ENCODE results near the gene SRGAP1. TPM values are rescaled to one million over a fixed set of nuclear protein-coding genes. Genes with fewer than 3 reads are reported as not detected.

Gene SRGAP1
- total and polyA plus RNA-seq, 2 experiments from 2014 or later = 13.0 to 29.4 TPM

DNA sequence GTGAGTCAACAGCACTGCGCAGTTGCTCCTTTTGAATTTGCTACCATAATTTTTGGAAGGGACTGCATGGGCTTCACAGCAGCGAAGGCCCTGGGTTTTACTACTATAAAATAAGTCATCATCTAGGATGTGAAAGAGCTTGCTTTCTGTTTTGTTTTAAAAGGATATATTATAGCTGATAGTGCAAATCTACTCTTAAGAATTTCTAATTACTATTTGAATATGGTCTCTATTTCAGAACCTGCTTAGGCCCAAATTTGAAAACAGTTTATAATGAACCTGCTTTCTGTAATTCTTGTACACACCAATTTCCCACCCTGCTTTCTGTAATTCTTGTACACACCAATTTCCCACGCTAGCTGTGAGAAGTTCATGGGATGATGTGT is 73.0 kb downstream of the SRGAP1 start:
- peak overlapping the region; percentile 96 for H3K27ac ChIP-seq
- WGBS, 2 experiments (ENCODE audit: low coverage in 1 of 2, low lambda C conversion rate in 2 of 2, missing lambda C conversion rate in 2 of 2) = 89 to 94% methylated on average over 3 of the region's 3 CpGs
- TF ChIP-seq EZH2phosphoT487 (IDR thresholded peaks at IDR 0.05; ENCODE audit: insufficient read depth, low read depth) = no peak
- no peak for TF ChIP-seq EZH2 (IDR thresholded peaks at IDR 0.05; ENCODE audit: insufficient read depth, poor library complexity, severe bottlenecking)
- H3K27me3 ChIP-seq (replicated peaks; ENCODE audit: insufficient read depth) = no peaks in the 10 kb centered on the region
- H3K79me2 ChIP-seq (ENCODE audit: insufficient read depth) = peaks cover 83% of the 10 kb centered on the region
- peak overlapping the region; percentile 51 for H3K4me3 ChIP-seq
- no peak overlapping the region for H2AFZ ChIP-seq
- DNase-seq = no peak
- no peaks in the 10 kb centered on the region for H3K9me3 ChIP-seq (ENCODE audit: low read depth)
- no peaks in the 10 kb centered on the region for H3K36me3 ChIP-seq (ENCODE audit: low read depth)
- peak overlapping the region; percentile 77 for H3K9ac ChIP-seq
- peaks cover 75% of the 10 kb centered on the region for H3F3A ChIP-seq (ENCODE audit: insufficient read depth)
- H4K20me1 ChIP-seq (ENCODE audit: insufficient read depth) = no peaks in the 10 kb centered on the region
- no peaks in the 10 kb centered on the region for H3K9me2 ChIP-seq (ENCODE audit: insufficient read depth)
- in situ Hi-C loops (cut with MboI) = no loop called here
- peaks cover 69% of the 10 kb centered on the region for H3K4me1 ChIP-seq (ENCODE audit: insufficient read depth)
- peak overlapping the region; percentile 81 for H3K4me2 ChIP-seq (ENCODE audit: unreplicated experiment)

DNA sequence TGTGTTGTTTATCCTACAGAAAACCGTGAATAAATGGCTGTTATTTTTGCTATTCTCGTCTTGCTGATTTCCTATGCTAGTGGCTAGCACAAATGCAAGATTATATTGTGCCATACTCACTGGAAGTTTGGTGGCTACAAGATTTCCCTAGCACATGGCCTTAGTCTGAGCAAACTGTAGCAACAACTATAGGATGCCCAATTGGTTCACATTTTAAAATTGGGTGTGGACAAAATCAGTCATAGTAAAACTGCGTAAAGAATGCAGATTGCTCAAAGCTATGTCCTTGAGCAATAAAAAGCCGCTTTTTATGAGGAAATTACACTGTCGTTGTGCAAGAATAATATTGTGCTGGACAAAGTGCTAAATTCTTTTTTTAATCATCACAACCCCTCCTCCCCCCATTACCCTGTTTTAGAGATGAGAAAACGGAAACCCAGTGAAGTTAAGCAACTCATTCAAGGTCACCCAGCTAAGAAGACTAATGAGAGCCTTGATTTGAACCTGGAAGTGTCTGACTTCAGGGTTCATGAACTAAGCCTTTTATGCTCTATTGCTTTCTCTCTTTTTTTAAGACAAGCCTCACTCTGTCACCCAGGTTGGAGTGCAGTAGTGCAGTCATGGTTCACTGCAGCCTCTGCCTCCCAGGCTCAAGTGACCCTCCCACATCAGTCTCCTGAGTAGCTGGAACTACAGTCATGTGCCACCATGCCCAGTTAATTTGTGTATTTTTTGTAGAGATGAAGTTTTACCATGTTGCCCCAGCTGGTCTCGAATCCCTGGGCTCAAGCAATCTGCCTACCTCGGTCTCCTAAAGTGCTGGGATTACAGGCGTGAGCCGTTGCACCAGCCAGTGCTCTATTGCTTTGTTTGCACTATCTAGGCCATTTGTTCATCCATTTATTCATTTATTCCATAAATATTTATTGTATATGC is 73.6 kb downstream of the SRGAP1 start:
- no peaks in the 10 kb centered on the region for H3K27me3 ChIP-seq (replicated peaks; ENCODE audit: insufficient read depth)
- H3K4me1 ChIP-seq (ENCODE audit: insufficient read depth) = peaks cover 75% of the 10 kb centered on the region
- 20 to 21% methylated on average over 10 of the region's 10 CpGs for WGBS, 2 experiments (ENCODE audit: low coverage in 1 of 2, low lambda C conversion rate in 2 of 2, missing lambda C conversion rate in 2 of 2)
- peak overlapping the region; percentile 51 for H3K4me3 ChIP-seq
- DNase-seq = peak; percentile 96
- H3K9me3 ChIP-seq (ENCODE audit: low read depth) = no peaks in the 10 kb centered on the region
- peak overlapping the region; percentile 77 for H3K9ac ChIP-seq
- H3K36me3 ChIP-seq (ENCODE audit: low read depth) = no peaks in the 10 kb centered on the region
- peak overlapping the region; percentile 96 for H3K27ac ChIP-seq
- peaks cover 81% of the 10 kb centered on the region for H3F3A ChIP-seq (ENCODE audit: insufficient read depth)
- H3K9me2 ChIP-seq (ENCODE audit: insufficient read depth) = no peaks in the 10 kb centered on the region
- H4K20me1 ChIP-seq (ENCODE audit: insufficient read depth) = no peaks in the 10 kb centered on the region
- in situ Hi-C loops (cut with MboI) = no loop called here
- peaks cover 83% of the 10 kb centered on the region for H3K79me2 ChIP-seq (ENCODE audit: insufficient read depth)
- H3K4me2 ChIP-seq (ENCODE audit: unreplicated experiment) = peak overlapping the region; percentile 81
- TF ChIP-seq EZH2 (IDR thresholded peaks at IDR 0.05; ENCODE audit: insufficient read depth, poor library complexity, severe bottlenecking) (no peak), EZH2phosphoT487 (IDR thresholded peaks at IDR 0.05; ENCODE audit: insufficient read depth, low read depth) (peak; percentile 94)
- H2AFZ ChIP-seq = no peak overlapping the region

DNA sequence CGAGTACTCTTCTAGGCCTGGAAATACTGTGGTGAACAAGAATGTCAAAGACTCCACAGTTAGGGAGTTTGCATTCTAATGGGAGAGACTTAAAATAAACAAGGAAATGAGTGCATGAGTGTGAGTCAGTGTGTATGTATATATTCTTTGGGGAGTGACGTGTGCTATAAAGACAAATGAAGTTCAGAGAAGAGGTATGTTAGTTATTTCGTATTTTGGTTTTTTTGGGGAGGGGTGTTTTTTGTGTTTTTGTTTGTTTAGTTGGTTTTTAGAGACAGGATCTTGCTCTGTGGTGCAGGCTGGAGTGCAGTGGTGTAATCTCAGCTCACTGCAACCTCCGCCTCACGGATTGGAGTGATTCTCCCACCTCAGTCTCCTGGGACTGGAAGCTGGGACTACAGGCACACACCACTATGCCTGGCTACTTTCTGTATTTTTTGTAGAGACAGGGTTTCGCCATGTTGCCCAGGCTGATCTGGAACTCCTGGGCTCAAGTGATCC is 74.3 kb downstream of the SRGAP1 start:
- in situ Hi-C loops (cut with MboI) = no loop called here
- no peaks in the 10 kb centered on the region for H3K9me2 ChIP-seq (ENCODE audit: insufficient read depth)
- H3K9me3 ChIP-seq (ENCODE audit: low read depth) = no peaks in the 10 kb centered on the region
- peak overlapping the region; percentile 96 for H3K27ac ChIP-seq
- peaks cover 88% of the 10 kb centered on the region for H3F3A ChIP-seq (ENCODE audit: insufficient read depth)
- peaks cover 83% of the 10 kb centered on the region for H3K4me1 ChIP-seq (ENCODE audit: insufficient read depth)
- no peaks in the 10 kb centered on the region for H4K20me1 ChIP-seq (ENCODE audit: insufficient read depth)
- no peak overlapping the region for H2AFZ ChIP-seq
- peaks cover 83% of the 10 kb centered on the region for H3K79me2 ChIP-seq (ENCODE audit: insufficient read depth)
- peak overlapping the region; percentile 55 for H3K4me2 ChIP-seq (ENCODE audit: unreplicated experiment)
- DNase-seq = peak; percentile 85
- no peaks in the 10 kb centered on the region for H3K36me3 ChIP-seq (ENCODE audit: low read depth)
- H3K4me3 ChIP-seq = peak overlapping the region; percentile 33
- H3K9ac ChIP-seq = peak overlapping the region; percentile 68
- TF ChIP-seq EZH2phosphoT487 (IDR thresholded peaks at IDR 0.05; ENCODE audit: insufficient read depth, low read depth) = no peak
- TF ChIP-seq EZH2 (IDR thresholded peaks at IDR 0.05; ENCODE audit: insufficient read depth, poor library complexity, severe bottlenecking) = no peak
- no peaks in the 10 kb centered on the region for H3K27me3 ChIP-seq (replicated peaks; ENCODE audit: insufficient read depth)
- WGBS, 2 experiments (ENCODE audit: low coverage in 1 of 2, low lambda C conversion rate in 2 of 2, missing lambda C conversion rate in 2 of 2) = 17 to 21% methylated on average over 6 of the region's 6 CpGs

DNA sequence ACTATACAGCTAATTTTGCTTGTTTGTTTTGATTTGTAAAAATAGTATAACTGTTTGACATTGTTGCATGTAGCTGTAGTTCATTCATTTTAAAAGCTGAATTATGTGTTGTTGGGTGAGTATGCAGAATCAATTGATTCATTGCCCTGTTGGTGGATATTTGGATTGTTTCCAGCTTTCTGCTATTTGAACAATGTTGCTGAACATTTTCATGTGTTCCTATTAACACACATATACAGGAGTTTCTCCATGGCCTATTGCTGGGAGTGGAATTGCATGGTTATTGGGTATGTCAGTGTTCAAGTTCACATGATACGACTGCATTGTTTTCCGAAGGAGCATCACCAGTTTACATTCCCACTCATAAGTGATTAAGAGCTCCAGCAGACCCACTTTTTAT is 75.3 kb downstream of the SRGAP1 start:
- WGBS, 2 experiments (ENCODE audit: low coverage in 1 of 2, low lambda C conversion rate in 2 of 2, missing lambda C conversion rate in 2 of 2) = 97 to 100% methylated on average over 2 of the region's 2 CpGs

More for the DNA sequence above, 75.3 kb downstream of the SRGAP1 start:
- in situ Hi-C loops (cut with MboI) = no loop called here
- H3K79me2 ChIP-seq (ENCODE audit: insufficient read depth) = peaks cover 83% of the 10 kb centered on the region
- peaks cover 88% of the 10 kb centered on the region for H3F3A ChIP-seq (ENCODE audit: insufficient read depth)
- H3K27me3 ChIP-seq (replicated peaks; ENCODE audit: insufficient read depth) = no peaks in the 10 kb centered on the region
- TF ChIP-seq EZH2 (IDR thresholded peaks at IDR 0.05; ENCODE audit: insufficient read depth, poor library complexity, severe bottlenecking) (no peak), EZH2phosphoT487 (IDR thresholded peaks at IDR 0.05; ENCODE audit: insufficient read depth, low read depth) (no peak)
- H3K9me2 ChIP-seq (ENCODE audit: insufficient read depth) = no peaks in the 10 kb centered on the region
- no peaks in the 10 kb centered on the region for H4K20me1 ChIP-seq (ENCODE audit: insufficient read depth)
- H3K36me3 ChIP-seq (ENCODE audit: low read depth) = no peaks in the 10 kb centered on the region
- peak; percentile 36 for DNase-seq
- no peak overlapping the region for H2AFZ ChIP-seq
- H3K4me1 ChIP-seq (ENCODE audit: insufficient read depth) = peaks cover 82% of the 10 kb centered on the region
- H3K9ac ChIP-seq = no peak overlapping the region
- H3K27ac ChIP-seq = peak overlapping the region; percentile 96
- no peak overlapping the region for H3K4me3 ChIP-seq
- H3K9me3 ChIP-seq (ENCODE audit: low read depth) = no peaks in the 10 kb centered on the region
- peak overlapping the region; percentile 6 for H3K4me2 ChIP-seq (ENCODE audit: unreplicated experiment)
